Measurements from ENCODE around the gene CPXM1. TPM values are rescaled to one million over a fixed set of nuclear protein-coding genes. Genes with fewer than 3 reads are reported as not detected.

The CPXM1 gene
- total RNA-seq, 4 donors from 2014 or later = 1.9 to 7.1 (median 2.3) TPM; not detected in 1

DNA sequence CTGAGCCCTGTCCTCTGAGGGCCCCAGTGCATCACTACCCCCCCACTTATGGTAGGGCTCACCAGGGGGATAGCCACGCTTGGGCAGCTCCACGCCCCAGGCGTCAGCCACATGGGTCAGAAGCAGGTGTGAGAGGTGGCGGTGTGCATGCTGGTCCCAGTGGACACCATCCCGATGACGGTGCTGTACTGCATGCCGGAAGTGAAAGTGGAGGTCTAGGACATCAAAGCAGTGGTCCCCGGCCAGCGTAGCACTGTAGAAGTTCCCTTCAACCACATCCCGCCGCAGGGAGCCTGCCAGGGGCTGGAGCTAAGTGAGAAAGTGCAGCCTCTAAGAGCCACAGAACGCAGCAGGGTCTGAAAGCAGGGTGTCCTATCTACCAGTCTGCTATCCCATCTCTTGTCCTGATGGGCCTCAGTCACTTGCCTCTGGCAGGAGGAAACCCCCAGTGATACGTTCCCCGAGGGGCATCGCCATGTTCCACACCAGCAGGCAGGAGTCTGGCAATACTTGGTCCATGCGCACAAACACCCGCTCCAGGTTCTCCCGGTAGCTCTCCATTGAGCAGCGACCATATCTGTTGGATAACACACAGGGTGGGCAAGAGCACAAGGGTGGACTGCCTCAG is 37.9 kb upstream of the CPXM1 start:
- H3K4me3 ChIP-seq = no peak overlapping the region
- WGBS, 2 donors (ENCODE audit: low coverage in 1 of 2) = 100% methylated on average over 4 of the region's 19 CpGs; no CpG with 5 or more reads in 1 of the 2 donors
- no peak overlapping the region for H3K27ac ChIP-seq
- ATAC-seq = no peak
- H3K36me3 ChIP-seq = peaks cover 0 to 40% of the 10 kb centered on the region in 2 donors
- H3K4me1 ChIP-seq = peaks cover 0 to 28% (median 3%) of the 10 kb centered on the region in 3 donors
- TF ChIP-seq EP300 (IDR thresholded peaks at IDR 0.05) (no peak), POLR2AphosphoS5 (IDR thresholded peaks at IDR 0.05) (no peak), POLR2A (IDR thresholded peaks at IDR 0.05) (no peak)
- TF ChIP-seq, protein P1, sequence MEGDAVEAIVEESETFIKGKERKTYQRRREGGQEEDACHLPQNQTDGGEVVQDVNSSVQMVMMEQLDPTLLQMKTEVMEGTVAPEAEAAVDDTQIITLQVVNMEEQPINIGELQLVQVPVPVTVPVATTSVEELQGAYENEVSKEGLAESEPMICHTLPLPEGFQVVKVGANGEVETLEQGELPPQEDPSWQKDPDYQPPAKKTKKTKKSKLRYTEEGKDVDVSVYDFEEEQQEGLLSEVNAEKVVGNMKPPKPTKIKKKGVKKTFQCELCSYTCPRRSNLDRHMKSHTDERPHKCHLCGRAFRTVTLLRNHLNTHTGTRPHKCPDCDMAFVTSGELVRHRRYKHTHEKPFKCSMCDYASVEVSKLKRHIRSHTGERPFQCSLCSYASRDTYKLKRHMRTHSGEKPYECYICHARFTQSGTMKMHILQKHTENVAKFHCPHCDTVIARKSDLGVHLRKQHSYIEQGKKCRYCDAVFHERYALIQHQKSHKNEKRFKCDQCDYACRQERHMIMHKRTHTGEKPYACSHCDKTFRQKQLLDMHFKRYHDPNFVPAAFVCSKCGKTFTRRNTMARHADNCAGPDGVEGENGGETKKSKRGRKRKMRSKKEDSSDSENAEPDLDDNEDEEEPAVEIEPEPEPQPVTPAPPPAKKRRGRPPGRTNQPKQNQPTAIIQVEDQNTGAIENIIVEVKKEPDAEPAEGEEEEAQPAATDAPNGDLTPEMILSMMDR (IDR thresholded peaks at IDR 0.05) = no peak
- no peaks in the 10 kb centered on the region for H3K27me3 ChIP-seq
- no peaks in the 10 kb centered on the region for H3K9me3 ChIP-seq

DNA sequence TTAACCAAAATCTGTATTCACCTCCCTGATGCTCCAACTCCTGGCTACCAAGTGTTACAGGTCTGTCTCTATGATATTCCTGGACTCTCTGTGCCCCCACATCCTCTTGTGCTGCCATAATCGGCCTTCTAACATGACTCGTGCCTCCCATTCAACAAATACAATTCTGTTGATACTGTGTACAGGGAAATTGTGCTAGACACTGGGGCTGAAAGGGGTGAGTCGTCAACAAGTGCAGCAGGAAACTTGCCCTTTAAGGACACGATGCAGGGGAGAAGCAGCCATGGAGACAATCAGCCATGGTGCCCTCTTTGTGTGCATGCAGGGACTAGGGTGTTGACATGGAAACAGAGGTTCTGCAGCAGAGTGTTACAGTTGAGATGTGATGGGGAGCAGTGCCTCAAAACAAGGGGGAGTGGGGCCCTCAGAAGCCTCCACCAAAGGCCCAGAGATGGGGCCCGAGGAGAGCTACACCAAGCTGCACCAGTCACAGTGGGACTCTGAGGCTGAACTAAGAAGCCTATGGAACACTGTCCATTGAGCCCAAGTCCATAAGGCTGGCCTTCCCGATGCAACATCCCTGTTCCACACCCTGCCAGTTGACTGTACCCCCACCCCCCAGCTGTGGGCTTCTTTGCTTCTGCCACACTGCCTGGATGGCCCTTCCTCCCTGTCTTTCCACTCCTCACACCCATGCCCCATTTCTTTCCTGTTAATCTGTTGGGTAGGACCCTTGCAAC is 37.0 kb upstream of the CPXM1 start:
- H3K9me3 ChIP-seq = no peaks in the 10 kb centered on the region
- H3K27ac ChIP-seq = no peak overlapping the region
- H3K27me3 ChIP-seq = no peaks in the 10 kb centered on the region
- peaks cover 0 to 37% of the 10 kb centered on the region in 2 donors for H3K36me3 ChIP-seq
- peaks cover 0 to 28% (median 3%) of the 10 kb centered on the region in 3 donors for H3K4me1 ChIP-seq
- WGBS, 2 donors (ENCODE audit: low coverage in 1 of 2) = 92 to 100% methylated on average over 2 to 3 of the region's 6 CpGs
- no peak overlapping the region for H3K4me3 ChIP-seq
- no peak for ATAC-seq
- TF ChIP-seq POLR2AphosphoS5 (IDR thresholded peaks at IDR 0.05) (no peak), EP300 (IDR thresholded peaks at IDR 0.05) (no peak), POLR2A (IDR thresholded peaks at IDR 0.05) (no peak)
- TF ChIP-seq, protein P1 (IDR thresholded peaks at IDR 0.05) = no peak

DNA sequence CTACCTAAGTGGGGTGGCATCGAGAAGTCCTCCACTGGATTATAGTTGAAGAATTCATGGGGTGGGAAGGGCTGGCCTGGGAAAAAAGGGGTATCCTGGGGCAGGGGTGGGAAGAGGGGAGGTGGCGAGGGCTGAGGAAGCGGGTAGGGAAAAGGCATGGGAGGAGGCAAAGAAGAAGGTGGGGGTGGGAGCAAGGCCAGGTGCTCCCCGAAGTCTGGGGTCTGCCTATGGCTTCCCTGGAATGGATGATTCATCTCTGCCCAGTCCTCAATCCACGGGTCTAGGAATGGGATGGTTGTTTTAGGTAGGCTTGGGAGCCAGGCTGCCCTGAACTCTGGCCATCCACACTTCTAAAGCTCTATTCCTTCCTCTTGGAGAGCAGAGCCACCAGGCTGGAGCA is 35.6 kb upstream of the CPXM1 start:
- WGBS, 2 donors (ENCODE audit: low coverage in 1 of 2) = 80% methylated on average over 5 of the region's 5 CpGs; no CpG with 5 or more reads in 1 of the 2 donors
- H3K27ac ChIP-seq = no peak overlapping the region
- ATAC-seq = no peak
- peaks cover 0 to 16% (median 3%) of the 10 kb centered on the region in 3 donors for H3K4me1 ChIP-seq
- TF ChIP-seq POLR2A (IDR thresholded peaks at IDR 0.05) (no peak), POLR2AphosphoS5 (IDR thresholded peaks at IDR 0.05) (no peak), EP300 (IDR thresholded peaks at IDR 0.05) (no peak)
- TF ChIP-seq, protein P1 (IDR thresholded peaks at IDR 0.05) = no peak
- no peaks in the 10 kb centered on the region for H3K27me3 ChIP-seq
- H3K9me3 ChIP-seq = no peaks in the 10 kb centered on the region
- peaks cover 0 to 37% of the 10 kb centered on the region in 2 donors for H3K36me3 ChIP-seq
- no peak overlapping the region for H3K4me3 ChIP-seq

DNA sequence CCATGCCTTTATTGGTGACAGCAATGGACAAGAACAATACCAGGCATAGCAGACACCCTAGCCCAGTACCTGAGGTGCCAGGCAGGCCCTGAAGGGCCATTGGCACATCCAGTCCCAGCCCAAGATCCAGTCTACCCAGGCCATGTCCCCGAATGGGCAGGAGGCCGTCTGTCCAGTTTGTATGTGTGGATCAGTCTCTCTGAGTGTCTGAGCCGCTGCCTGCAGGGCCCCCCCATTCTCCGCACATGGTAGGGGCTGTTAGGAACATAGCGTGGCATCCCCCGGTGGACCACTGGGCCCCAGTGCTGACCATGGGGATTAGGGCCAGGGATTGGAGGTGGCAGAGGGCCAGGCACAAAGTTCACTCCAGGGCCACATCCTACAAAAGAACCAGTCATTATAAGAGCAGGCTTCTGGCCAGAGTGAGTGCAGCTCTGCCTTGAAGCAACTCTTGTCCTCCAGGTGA is 34.9 kb upstream of the CPXM1 start:
- no CpG with 5 or more reads among the region's 6 CpGs for WGBS, 2 donors (ENCODE audit: low coverage in 1 of 2)

More for the DNA sequence above, 34.9 kb upstream of the CPXM1 start:
- peaks cover 0 to 16% (median 3%) of the 10 kb centered on the region in 3 donors for H3K4me1 ChIP-seq
- ATAC-seq = no peak
- H3K4me3 ChIP-seq = no peak overlapping the region
- H3K27me3 ChIP-seq = no peaks in the 10 kb centered on the region
- no peaks in the 10 kb centered on the region for H3K9me3 ChIP-seq
- TF ChIP-seq, protein P1 (IDR thresholded peaks at IDR 0.05) = no peak
- no peak for TF ChIP-seq POLR2AphosphoS5 (IDR thresholded peaks at IDR 0.05)
- TF ChIP-seq POLR2A (IDR thresholded peaks at IDR 0.05) = no peak
- TF ChIP-seq EP300 (IDR thresholded peaks at IDR 0.05) = no peak
- peaks cover 0 to 37% of the 10 kb centered on the region in 2 donors for H3K36me3 ChIP-seq
- no peak overlapping the region for H3K27ac ChIP-seq
